Kidney (tissue), 14 donors: Measurements from ENCODE around the gene TOP3A. TPM values are rescaled to one million over a fixed set of nuclear protein-coding genes. Genes with fewer than 3 reads are reported as not detected.
A peak's percentile ranks its signal among the peaks of the same experiment; 100 is the strongest.
"Not testable (repeated sequence)": the region's sequence is repeated elsewhere in the genome, so short reads cannot be mapped to it uniquely, and the experiment has no call there.

Experiments used
- DNase-seq, 5 donors: peaks; one replicate each; pipeline ENCODE4 v3.0.0-alpha.2; 2013 to 2020
- FAIRE-seq: peaks from 2 replicates; lab custom pipeline; 2012; peaks lifted over from hg19 to GRCh38; lab: Jason Lieb, UNC
- H3K27ac ChIP-seq, 2 donors: one replicate each; pipeline ENCODE4 v1.7.0; 2013; ENCODE audit warnings: low read depth in 2 of 2, low read length in 2 of 2, inconsistent platforms in 1 of 2
- H3K27me3 ChIP-seq: one replicate; pipeline ENCODE4 v1.7.1; 2013; ENCODE audit warnings: low read length, inconsistent platforms; ENCODE audit not compliant: control insufficient read depth, insufficient read depth
- H3K36me3 ChIP-seq, 3 donors: one replicate each; pipeline versions ENCODE4 v1.7.0 to v1.7.1; 2013; ENCODE audit warnings: low read length in 3 of 3, control low read depth in 1 of 3, inconsistent platforms in 1 of 3; ENCODE audit not compliant: insufficient read depth in 3 of 3, control insufficient read depth in 2 of 3
- H3K4me1 ChIP-seq, 3 donors: one replicate each; pipeline versions ENCODE4 v1.7.0 to v1.7.1; 2013; ENCODE audit warnings: low read length in 3 of 3, inconsistent platforms in 1 of 3, low read depth in 1 of 3; ENCODE audit not compliant: control insufficient read depth in 2 of 3, insufficient read depth in 2 of 3
- H3K4me3 ChIP-seq, 3 donors: one replicate each; pipeline versions ENCODE4 v1.7.0 to v1.8.1; 2013; ENCODE audit warnings: low read length in 3 of 3, control low read depth in 1 of 3, inconsistent platforms in 1 of 3
- H3K9ac ChIP-seq, 3 donors: one replicate each; pipeline versions ENCODE4 v1.7.0 to v1.7.1; 2013; ENCODE audit warnings: low read length in 3 of 3, control low read depth in 1 of 3, inconsistent platforms in 1 of 3
- H3K9me3 ChIP-seq, 3 donors: one replicate each; pipeline versions ENCODE4 v1.7.0 to v1.7.1; 2013; ENCODE audit warnings: low read length in 3 of 3, control low read depth in 1 of 3, inconsistent platforms in 1 of 3; ENCODE audit not compliant: control insufficient read depth in 2 of 3, insufficient read depth in 1 of 3
- intact Hi-C: fragments of 100-400 bp; cut with DNase I; formaldehyde crosslinking; loops from one replicate; pipeline ENCODE4 v1.11.1; 2022
- polyA plus RNA-seq: library from polyadenylated mRNA; stranded (reverse); fragments of 350-450 nt; fragmentation: Illumina TruSeq; extraction: RNeasy Lipid Tissue Mini Kit (QIAGEN cat#74804); gene quantifications from one replicate; pipeline ENCODE4 v1.2.3, GENCODE V29; 2014; ENCODE audit warnings: low read depth, low replicate concordance; ENCODE audit not compliant: insufficient read depth
- total RNA-seq: library from RNA; stranded (reverse); fragmentation: NEBNext Ultra II Directional; extraction: Animal tissue kit (Norgen Biotek cat#: 25700); gene quantifications from one replicate; pipeline ENCODE4 v1.2.1, GENCODE V29; 2021
- TF ChIP-seq, protein P1 (sequence below): IDR thresholded peaks from 3 replicates; pipeline ENCODE4 v1.5.1; 2012; ENCODE audit warnings: mild to moderate bottlenecking, moderate library complexity, borderline replicate concordance; ENCODE audit not compliant: insufficient read depth; ENCODE audit errors: extremely low read depth
- donor health status: control.
- donor health status: control.
- donor health status: control.
- donor health status: control.
- donor health status: control.
- donor health status: DM: yes; HTN: yes; CAD: no.
- donor health status: Normal renal cell carcinoma (clear cell type).

TOP3A gene
- total and polyA plus RNA-seq, 2 donors from 2014 or later, result 7.9 to 30.3 TPM

DNA sequence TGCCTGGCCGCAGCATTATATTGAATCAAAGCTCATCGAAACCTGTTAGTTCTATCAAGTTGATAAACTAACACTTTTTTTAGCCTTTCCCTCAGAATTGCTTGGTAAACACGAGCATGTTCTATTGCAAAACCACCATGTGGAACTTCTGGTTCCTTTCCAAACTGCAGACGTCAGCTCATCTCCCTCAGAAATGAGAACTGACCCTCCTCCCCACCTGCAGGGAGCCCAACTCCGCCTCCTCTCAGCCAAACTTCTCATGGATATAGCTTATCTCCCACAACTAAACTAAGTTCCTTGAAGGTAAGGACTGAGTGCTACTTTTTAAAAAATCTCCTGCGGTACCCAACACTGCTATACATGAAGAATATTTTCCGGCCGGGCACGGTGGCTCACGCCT, 41.8 kb upstream of the TOP3A start:
- intact Hi-C loops, result no loop called here
- TF ChIP-seq, protein P1, sequence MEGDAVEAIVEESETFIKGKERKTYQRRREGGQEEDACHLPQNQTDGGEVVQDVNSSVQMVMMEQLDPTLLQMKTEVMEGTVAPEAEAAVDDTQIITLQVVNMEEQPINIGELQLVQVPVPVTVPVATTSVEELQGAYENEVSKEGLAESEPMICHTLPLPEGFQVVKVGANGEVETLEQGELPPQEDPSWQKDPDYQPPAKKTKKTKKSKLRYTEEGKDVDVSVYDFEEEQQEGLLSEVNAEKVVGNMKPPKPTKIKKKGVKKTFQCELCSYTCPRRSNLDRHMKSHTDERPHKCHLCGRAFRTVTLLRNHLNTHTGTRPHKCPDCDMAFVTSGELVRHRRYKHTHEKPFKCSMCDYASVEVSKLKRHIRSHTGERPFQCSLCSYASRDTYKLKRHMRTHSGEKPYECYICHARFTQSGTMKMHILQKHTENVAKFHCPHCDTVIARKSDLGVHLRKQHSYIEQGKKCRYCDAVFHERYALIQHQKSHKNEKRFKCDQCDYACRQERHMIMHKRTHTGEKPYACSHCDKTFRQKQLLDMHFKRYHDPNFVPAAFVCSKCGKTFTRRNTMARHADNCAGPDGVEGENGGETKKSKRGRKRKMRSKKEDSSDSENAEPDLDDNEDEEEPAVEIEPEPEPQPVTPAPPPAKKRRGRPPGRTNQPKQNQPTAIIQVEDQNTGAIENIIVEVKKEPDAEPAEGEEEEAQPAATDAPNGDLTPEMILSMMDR, result no peak

DNA sequence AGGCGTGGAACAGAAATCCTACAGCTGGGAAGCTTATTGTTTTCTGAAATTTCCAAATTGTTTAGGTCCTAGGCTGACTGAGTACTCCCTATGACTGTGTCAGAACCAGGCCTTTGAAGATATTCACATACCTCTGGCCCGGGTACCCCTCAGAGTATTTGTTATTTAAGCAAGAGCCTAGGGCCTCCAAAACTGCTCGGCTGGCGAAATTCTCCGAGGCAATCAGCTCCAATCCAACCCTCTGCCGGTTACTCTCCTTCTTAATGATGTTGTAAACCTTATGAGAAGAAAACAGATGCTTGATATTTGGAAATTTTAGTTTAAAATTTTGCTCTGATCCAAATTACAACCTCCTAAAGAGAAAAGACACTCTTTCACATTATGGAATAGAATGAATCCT, 38.7 kb upstream of the TOP3A start:
- Histone ChIP-seq H3K9ac (no peak overlapping the region), H3K4me3 (no peak overlapping the region), H3K4me1 (peaks cover 0 to 5% (median 5%) of the 10 kb centered on the region in 3 donors), H3K9me3 (no peaks in the 10 kb centered on the region), H3K27ac (no peak overlapping the region), H3K36me3 (peaks cover 0 to 15% (median 7%) of the 10 kb centered on the region in 3 donors), H3K27me3 (no peaks in the 10 kb centered on the region)
- TF ChIP-seq, protein P1, result no peak
- intact Hi-C loops, result no loop called here
- FAIRE-seq (no peak), DNase-seq (no peak)

More for the DNA sequence above, 41.8 kb upstream of the TOP3A start:
- DNase-seq (peak in 1 of 5 donors; percentile 16), FAIRE-seq (no peak)
- peaks cover 0 to 5% (median 5%) of the 10 kb centered on the region in 3 donors for H3K4me1 ChIP-seq
- H3K4me3 ChIP-seq, result no peak overlapping the region
- peaks cover 0 to 12% (median 5%) of the 10 kb centered on the region in 3 donors for H3K36me3 ChIP-seq
- H3K9me3 ChIP-seq, result no peaks in the 10 kb centered on the region
- peak overlapping the region; percentile 67 to 72 for H3K27ac ChIP-seq
- H3K27me3 ChIP-seq, result no peaks in the 10 kb centered on the region
- no peak overlapping the region for H3K9ac ChIP-seq

DNA sequence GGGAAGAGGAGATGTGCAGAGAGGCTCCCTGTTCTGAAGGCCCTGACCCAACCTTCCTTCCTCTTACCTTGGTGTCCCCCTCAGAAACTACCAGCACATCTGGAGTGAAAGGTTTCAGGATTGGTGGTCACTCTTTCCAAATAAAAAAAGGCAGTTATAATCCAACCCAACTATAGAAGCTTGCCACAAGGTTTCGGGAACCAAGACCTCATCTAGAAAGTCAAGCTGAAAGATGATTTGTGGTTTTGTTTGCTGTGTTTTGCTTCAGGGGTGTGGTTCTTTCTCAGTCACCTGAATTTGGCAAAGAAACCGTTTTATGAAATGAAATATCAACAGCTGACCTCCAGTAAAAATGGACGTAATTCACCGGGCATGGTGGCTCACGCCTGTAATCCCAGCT, 29.2 kb upstream of the TOP3A start:
- H3K9me3 ChIP-seq, result no peaks in the 10 kb centered on the region
- DNase-seq, result no peak
- peaks cover 3 to 48% (median 42%) of the 10 kb centered on the region in 3 donors for H3K36me3 ChIP-seq
- TF ChIP-seq, protein P1, result no peak
- intact Hi-C loops, result no loop called here
- no peak overlapping the region for H3K27ac ChIP-seq
- H3K27me3 ChIP-seq, result no peaks in the 10 kb centered on the region
- H3K4me1 ChIP-seq, result no peaks in the 10 kb centered on the region
- no peak for FAIRE-seq
- H3K4me3 ChIP-seq, result no peak overlapping the region
- H3K9ac ChIP-seq, result no peak overlapping the region

DNA sequence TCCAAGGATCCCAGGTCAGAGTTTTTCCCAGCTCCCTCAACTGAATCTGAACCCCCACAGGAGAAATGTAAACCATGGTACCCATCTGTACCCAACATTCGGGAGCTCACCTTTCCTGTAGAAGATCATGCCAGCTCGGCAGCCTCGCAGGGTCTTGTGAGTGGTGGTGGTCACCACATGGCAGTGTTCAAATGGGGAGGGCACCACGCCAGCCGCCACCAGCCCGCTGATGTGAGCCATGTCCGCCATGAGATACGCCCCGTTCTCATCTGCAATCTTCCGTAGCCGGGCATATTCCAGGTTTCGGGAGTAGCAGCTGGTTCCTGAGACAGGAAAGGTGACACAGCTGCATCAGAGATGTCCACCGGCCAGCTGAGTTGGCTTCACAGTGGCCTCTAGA, 25.1 kb upstream of the TOP3A start:
- Histone ChIP-seq H3K9me3 (no peaks in the 10 kb centered on the region), H3K27ac (no peak overlapping the region), H3K27me3 (no peaks in the 10 kb centered on the region), H3K4me1 (no peaks in the 10 kb centered on the region), H3K36me3 (peaks cover 2 to 36% (median 26%) of the 10 kb centered on the region in 3 donors), H3K4me3 (no peak overlapping the region), H3K9ac (no peak overlapping the region)
- intact Hi-C loops, result no loop called here
- FAIRE-seq (no peak), DNase-seq (no peak)
- TF ChIP-seq, protein P1, result no peak

DNA sequence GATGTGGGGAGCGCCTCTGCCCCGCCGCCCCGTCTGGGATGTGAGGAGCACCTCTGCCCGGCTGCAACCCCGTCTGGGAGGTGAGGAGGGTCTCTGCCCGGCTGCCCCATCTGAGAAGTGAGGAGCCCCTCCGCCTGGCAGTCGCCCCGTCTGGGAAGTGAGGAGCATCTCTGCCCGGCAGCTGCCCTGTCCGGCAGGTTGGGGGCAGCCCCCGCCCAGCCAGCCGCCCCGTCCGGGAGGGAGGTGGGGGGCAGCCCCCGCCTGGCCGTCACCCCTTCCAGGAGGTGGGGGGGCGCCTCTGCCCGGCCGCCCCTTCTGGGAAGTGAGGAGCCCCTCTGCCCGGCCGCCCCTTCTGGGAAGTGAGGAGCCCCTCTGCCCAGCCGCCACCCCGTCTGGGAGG, 23.4 kb upstream of the TOP3A start:
- H3K9ac ChIP-seq, FAIRE-seq, H3K9me3 ChIP-seq, H3K27me3 ChIP-seq, H3K4me3 ChIP-seq, DNase-seq, intact Hi-C loops, H3K27ac ChIP-seq, H3K4me1 ChIP-seq: not testable (repeated sequence)
- peaks cover 2 to 44% (median 33%) of the 10 kb centered on the region in 3 donors for H3K36me3 ChIP-seq
